Neuronal stem cell (in vitro differentiated cells): ENCODE data around the gene C12orf76.

Experiments used
- DNase-seq: peaks from one replicate; pipeline ENCODE4 v3.0.0-alpha.2; 2013; ENCODE audit warnings: low spot score
- H2AFZ ChIP-seq: one replicate; pipeline ENCODE4 v1.6.1; 2013; ENCODE audit warnings: mild to moderate bottlenecking, low read length, inconsistent platforms
- H2AK5ac ChIP-seq: 2 replicates; pipeline ENCODE4 v1.6.1; 2013; ENCODE audit warnings: low read depth, mild to moderate bottlenecking, inconsistent platforms, low read length, moderate library complexity, mixed read lengths
- H2BK120ac ChIP-seq: 2 replicates; pipeline ENCODE4 v1.6.1; 2013; ENCODE audit warnings: low read depth, mild to moderate bottlenecking, inconsistent platforms, low read length, moderate library complexity, mixed read lengths
- H2BK12ac ChIP-seq: one replicate; pipeline ENCODE4 v1.6.1; 2013; ENCODE audit warnings: low read length, inconsistent platforms
- H2BK15ac ChIP-seq: 2 replicates; pipeline ENCODE4 v1.6.1; 2013; ENCODE audit warnings: mild to moderate bottlenecking, low read length, inconsistent platforms, mixed read lengths
- H2BK5ac ChIP-seq: one replicate; pipeline ENCODE4 v1.6.1; 2013; ENCODE audit warnings: inconsistent platforms, mild to moderate bottlenecking, low read length, moderate library complexity
- H3K14ac ChIP-seq: one replicate; pipeline ENCODE4 v1.6.1; 2013; ENCODE audit warnings: low read length, inconsistent platforms
- H3K18ac ChIP-seq: 2 replicates; pipeline ENCODE4 v1.6.1; 2013; ENCODE audit warnings: low read length, inconsistent platforms
- H3K23ac ChIP-seq: 2 replicates; pipeline ENCODE4 v1.6.1; 2013; ENCODE audit warnings: low read depth, mild to moderate bottlenecking, mixed read lengths, low read length, inconsistent platforms; ENCODE audit not compliant: poor library complexity
- H3K27ac ChIP-seq: replicated peaks from 3 replicates; pipeline ENCODE4 v1.5.1; 2013; ENCODE audit warnings: low read length, inconsistent platforms
- H3K27me3 ChIP-seq, 3 experiments: 2 replicates each; pipeline ENCODE4 v1.6.1; 2013; ENCODE audit warnings: low read length in 3 of 3, mild to moderate bottlenecking in 2 of 3, inconsistent platforms in 1 of 3, low read depth in 1 of 3, mixed read lengths in 1 of 3, moderate library complexity in 1 of 3; ENCODE audit not compliant: control insufficient read depth in 3 of 3, insufficient read depth in 3 of 3
- H3K36me3 ChIP-seq, 2 donors: replicated peaks in 1 of 2; 2 replicates each; pipeline ENCODE4 v1.6.1; 2013; ENCODE audit warnings: low read length in 2 of 2; ENCODE audit not compliant: control insufficient read depth in 2 of 2, insufficient read depth in 2 of 2
- H3K4ac ChIP-seq: 2 replicates; pipeline ENCODE4 v1.6.1; 2013; ENCODE audit warnings: inconsistent platforms, mild to moderate bottlenecking, low read length, moderate library complexity
- H3K4me1 ChIP-seq, 2 donors: 1 replicate in 1 of 2; 2 replicates in 1 of 2; pipeline ENCODE4 v1.6.1; 2013; ENCODE audit warnings: low read length in 2 of 2, low read depth in 1 of 2; ENCODE audit not compliant: control insufficient read depth in 2 of 2, insufficient read depth in 1 of 2
- H3K4me2 ChIP-seq: one replicate; pipeline ENCODE4 v1.6.1; 2013; ENCODE audit warnings: mild to moderate bottlenecking, low read length, inconsistent platforms; ENCODE audit not compliant: insufficient read depth, poor library complexity, severe bottlenecking
- H3K4me3 ChIP-seq, 2 donors: 2 replicates each; pipeline ENCODE4 v1.5.1; 2013; ENCODE audit warnings: low read length in 2 of 2, mild to moderate bottlenecking in 2 of 2, inconsistent platforms in 1 of 2, moderate library complexity in 1 of 2
- H3K79me1 ChIP-seq: one replicate; pipeline ENCODE4 v1.6.1; 2013; ENCODE audit warnings: low read depth, mild to moderate bottlenecking, inconsistent platforms, low read length, moderate library complexity
- H3K9ac ChIP-seq: one replicate; pipeline ENCODE4 v1.6.1; 2013; ENCODE audit warnings: mild to moderate bottlenecking, low read depth, low read length, inconsistent platforms; ENCODE audit not compliant: poor library complexity
- H3K9me3 ChIP-seq, 2 donors: replicated peaks in 1 of 2; 2 replicates each; pipeline versions ENCODE3 to v1.6.1; 2013; ENCODE audit warnings: low read length in 2 of 2, mild to moderate bottlenecking in 2 of 2, inconsistent platforms in 1 of 2, low read depth in 1 of 2, mixed read lengths in 1 of 2, moderate library complexity in 1 of 2; ENCODE audit not compliant: control insufficient read depth in 2 of 2, insufficient read depth in 1 of 2
- H4K8ac ChIP-seq: one replicate; pipeline ENCODE4 v1.6.1; 2013; ENCODE audit warnings: low read depth, mild to moderate bottlenecking, inconsistent platforms, low read length, moderate library complexity
- H4K91ac ChIP-seq: one replicate; pipeline ENCODE4 v1.6.1; 2013; ENCODE audit warnings: low read length, low read depth, mild to moderate bottlenecking, inconsistent platforms; ENCODE audit not compliant: poor library complexity
- WGBS, 2 donors: extraction: QIAGEN DNeasy Blood & Tissue Kit; methylation state at CpG; one replicate each; pipeline ENCODE4 v1.1.7; 2013; ENCODE audit warnings: missing lambda C conversion rate in 2 of 2, mixed read lengths in 1 of 2; ENCODE audit not compliant: insufficient read length in 2 of 2, insufficient replicate concordance in 1 of 2; ENCODE audit errors: extremely low coverage in 2 of 2; 5-methylcytosine and 5-hydroxymethylcytosine counted together

The C12orf76 gene

DNA sequence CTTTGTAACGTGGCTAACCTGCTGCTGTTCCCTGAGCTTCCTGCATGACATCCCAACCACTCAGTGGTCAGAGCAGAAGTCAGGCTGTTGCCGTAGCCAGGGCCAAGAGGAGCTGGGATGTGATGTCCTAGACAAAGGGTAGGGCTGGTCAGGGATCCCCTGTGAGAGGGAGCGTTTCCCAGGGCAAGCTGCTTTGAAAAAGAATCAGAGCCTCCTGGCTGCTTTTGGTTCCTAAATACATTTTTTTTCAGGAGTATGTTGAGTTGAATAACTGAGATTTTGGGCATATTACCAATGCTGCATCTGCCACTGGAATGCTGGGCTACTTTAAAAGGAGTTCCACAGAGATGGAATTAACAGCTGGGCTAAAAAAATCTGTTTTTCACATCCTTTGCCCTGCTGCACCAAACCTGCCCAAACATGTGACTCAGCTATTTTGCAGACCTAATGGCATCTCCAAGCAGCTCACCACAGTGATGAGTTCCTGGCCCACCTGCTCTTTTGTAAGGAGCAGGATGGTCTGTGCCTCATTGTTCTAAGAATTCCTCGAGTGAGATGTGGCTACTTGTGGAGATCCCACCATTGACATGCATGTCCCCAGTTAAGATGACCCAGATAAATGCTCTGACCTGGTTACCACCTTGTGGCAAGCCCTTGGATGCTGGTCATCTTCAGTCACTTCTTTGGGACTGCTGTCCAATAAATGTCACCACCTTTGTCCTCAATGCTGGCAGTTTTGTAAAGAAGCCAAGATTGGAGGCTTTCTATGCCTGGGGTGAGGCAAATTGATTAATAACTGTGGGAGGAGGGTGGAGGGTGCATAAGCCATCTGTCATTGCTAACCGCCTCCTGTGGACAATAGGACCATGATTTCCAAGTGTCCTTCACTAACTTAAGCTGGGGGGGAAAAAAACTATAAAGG is 25.0 kb downstream of the C12orf76 start:
- H2BK5ac ChIP-seq, result no peak overlapping the region
- H3K27ac ChIP-seq, result peak overlapping the region; percentile 11
- H3K14ac ChIP-seq, result no peak overlapping the region
- H3K27me3 ChIP-seq, result no peaks in the 10 kb centered on the region
- H2AFZ ChIP-seq, result no peak overlapping the region
- peaks cover 2 to 78% of the 10 kb centered on the region in 2 donors for H3K36me3 ChIP-seq
- H3K4ac ChIP-seq, result no peak overlapping the region
- no peaks in the 10 kb centered on the region for H3K9me3 ChIP-seq
- no peak overlapping the region for H2AK5ac ChIP-seq
- H3K9ac ChIP-seq, result no peak overlapping the region
- H2BK12ac ChIP-seq, result no peak overlapping the region
- H3K79me1 ChIP-seq, result no peaks in the 10 kb centered on the region
- no peak overlapping the region for H3K4me2 ChIP-seq
- H3K4me3 ChIP-seq, result no peak overlapping the region
- H4K91ac ChIP-seq, result no peak overlapping the region
- H4K8ac ChIP-seq, result no peak overlapping the region
- no peak overlapping the region for H2BK15ac ChIP-seq
- no peak overlapping the region for H3K23ac ChIP-seq
- peaks cover 0 to 10% of the 10 kb centered on the region in 2 donors for H3K4me1 ChIP-seq
- no peak for DNase-seq
- no peak overlapping the region for H2BK120ac ChIP-seq
- WGBS, 2 donors, result no CpG with 5 or more reads among the region's 5 CpGs
- H3K18ac ChIP-seq, result no peak overlapping the region

DNA sequence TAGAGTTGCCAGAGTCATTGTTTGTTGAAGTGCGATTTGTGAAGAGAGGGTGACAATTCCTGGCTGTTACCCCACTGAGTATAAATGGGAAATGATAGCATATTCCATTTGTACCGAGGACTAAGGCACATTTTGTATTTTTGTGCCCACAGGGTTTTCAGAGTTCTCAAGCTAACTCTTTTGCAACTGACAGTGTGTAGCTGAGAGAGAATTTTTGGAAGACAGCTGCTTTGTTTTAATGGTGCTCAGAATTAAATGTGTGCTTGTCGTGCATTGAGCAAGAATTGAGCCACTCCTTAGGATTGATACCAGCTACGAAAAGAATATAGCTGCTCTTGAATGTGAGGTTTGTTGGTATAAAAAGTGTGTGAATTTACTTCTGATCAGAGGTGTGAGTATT is 27.4 kb downstream of the C12orf76 start:
- no peak overlapping the region for H2BK15ac ChIP-seq
- no peak overlapping the region for H2AFZ ChIP-seq
- H3K9me3 ChIP-seq, result no peaks in the 10 kb centered on the region
- H3K79me1 ChIP-seq, result no peaks in the 10 kb centered on the region
- WGBS, 2 donors, result no CpG with 5 or more reads among the region's 4 CpGs
- H2BK5ac ChIP-seq, result no peak overlapping the region
- no peak overlapping the region for H3K14ac ChIP-seq
- H2BK12ac ChIP-seq, result no peak overlapping the region
- H4K91ac ChIP-seq, result no peak overlapping the region
- H3K18ac ChIP-seq, result no peak overlapping the region
- H3K4me2 ChIP-seq, result no peak overlapping the region
- no peak overlapping the region for H4K8ac ChIP-seq
- no peak overlapping the region for H2BK120ac ChIP-seq
- H3K9ac ChIP-seq, result no peak overlapping the region
- H2AK5ac ChIP-seq, result no peak overlapping the region
- no peak overlapping the region for H3K4ac ChIP-seq
- no peaks in the 10 kb centered on the region for H3K27me3 ChIP-seq
- no peak overlapping the region for H3K27ac ChIP-seq
- no peak overlapping the region for H3K23ac ChIP-seq
- no peak overlapping the region for H3K4me3 ChIP-seq
- peaks cover 0 to 10% of the 10 kb centered on the region in 2 donors for H3K4me1 ChIP-seq
- no peak for DNase-seq
- H3K36me3 ChIP-seq, result peaks cover 0 to 83% of the 10 kb centered on the region in 2 donors

DNA sequence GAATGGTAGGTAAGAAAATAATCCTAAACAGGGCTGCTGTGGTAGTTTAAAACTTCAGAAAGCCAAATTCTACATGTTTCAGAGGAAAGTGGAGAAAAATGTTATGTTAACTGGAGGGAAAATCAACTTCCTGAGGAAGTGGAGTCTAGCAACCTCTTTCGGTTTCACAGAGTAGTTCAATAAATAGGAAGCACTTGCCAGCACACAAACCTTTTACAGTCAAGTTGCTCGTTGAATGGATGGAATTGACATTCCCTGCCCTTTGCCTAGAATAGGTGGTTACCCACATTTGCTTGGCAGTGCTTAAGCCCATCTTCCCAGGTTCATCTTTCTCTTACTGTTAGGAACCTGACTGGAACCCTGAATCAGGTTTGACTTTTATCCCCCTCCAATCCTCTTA is 33.2 kb downstream of the C12orf76 start:
- no peak overlapping the region for H4K8ac ChIP-seq
- H3K27ac ChIP-seq, result no peak overlapping the region
- no peak overlapping the region for H3K4me2 ChIP-seq
- H3K23ac ChIP-seq, result no peak overlapping the region
- H3K14ac ChIP-seq, result no peak overlapping the region
- no peaks in the 10 kb centered on the region for H3K79me1 ChIP-seq
- no peak overlapping the region for H3K18ac ChIP-seq
- H3K36me3 ChIP-seq, result peaks cover 2 to 73% of the 10 kb centered on the region in 2 donors
- no CpG with 5 or more reads among the region's 2 CpGs for WGBS, 2 donors
- H2AK5ac ChIP-seq, result no peak overlapping the region
- H3K4me3 ChIP-seq, result no peak overlapping the region
- H4K91ac ChIP-seq, result no peak overlapping the region
- no peak overlapping the region for H3K4ac ChIP-seq
- no peak overlapping the region for H2BK12ac ChIP-seq
- H2AFZ ChIP-seq, result no peak overlapping the region
- H2BK5ac ChIP-seq, result no peak overlapping the region
- no peak for DNase-seq
- no peak overlapping the region for H2BK15ac ChIP-seq
- no peaks in the 10 kb centered on the region for H3K9me3 ChIP-seq
- peaks cover 0 to 2% of the 10 kb centered on the region in 2 donors for H3K4me1 ChIP-seq
- no peak overlapping the region for H3K9ac ChIP-seq
- H3K27me3 ChIP-seq, result no peaks in the 10 kb centered on the region
- H2BK120ac ChIP-seq, result no peak overlapping the region

DNA sequence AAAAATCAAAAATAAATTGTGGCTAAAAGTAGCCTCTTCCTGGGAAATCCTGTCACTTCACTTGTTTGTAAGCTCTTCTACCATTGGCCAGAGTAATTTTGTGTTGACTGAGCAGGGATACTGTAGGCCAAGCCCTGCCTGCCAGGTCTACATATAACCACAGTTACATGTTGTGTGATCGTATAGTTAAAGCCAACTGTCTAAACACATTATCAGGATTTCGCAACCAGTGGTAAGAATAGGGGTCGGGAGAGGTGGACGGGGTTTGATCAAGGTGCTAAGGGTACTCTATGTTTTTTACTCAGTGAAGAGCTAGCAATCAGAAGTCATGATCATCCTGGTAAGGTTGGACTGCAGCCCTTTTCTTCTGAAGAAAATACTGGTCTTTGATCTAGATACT is 35.7 kb downstream of the C12orf76 start:
- no peak for DNase-seq
- H3K27ac ChIP-seq, result no peak overlapping the region

More for the DNA sequence above, 35.7 kb downstream of the C12orf76 start:
- H3K4ac ChIP-seq, result no peak overlapping the region
- H2BK120ac ChIP-seq, result no peak overlapping the region
- no peak overlapping the region for H3K18ac ChIP-seq
- no peak overlapping the region for H3K23ac ChIP-seq
- H3K9ac ChIP-seq, result no peak overlapping the region
- H3K14ac ChIP-seq, result no peak overlapping the region
- H3K4me3 ChIP-seq, result no peak overlapping the region
- H2BK15ac ChIP-seq, result no peak overlapping the region
- H2BK12ac ChIP-seq, result no peak overlapping the region
- WGBS, 2 donors, result no CpG with 5 or more reads among the region's 4 CpGs
- H3K79me1 ChIP-seq, result no peaks in the 10 kb centered on the region
- peaks cover 2 to 48% of the 10 kb centered on the region in 2 donors for H3K36me3 ChIP-seq
- no peak overlapping the region for H2AK5ac ChIP-seq
- no peak overlapping the region for H4K8ac ChIP-seq
- H3K9me3 ChIP-seq, result no peaks in the 10 kb centered on the region
- no peak overlapping the region for H2AFZ ChIP-seq
- H3K27me3 ChIP-seq, result no peaks in the 10 kb centered on the region
- H2BK5ac ChIP-seq, result no peak overlapping the region
- H3K4me1 ChIP-seq, result no peaks in the 10 kb centered on the region
- no peak overlapping the region for H3K4me2 ChIP-seq
- H4K91ac ChIP-seq, result no peak overlapping the region
